AG08396 (cell line): ENCODE results near the gene ADGRG1.
"Not testable (repeated sequence)": the region's sequence is repeated elsewhere in the genome, so short reads cannot be mapped to it uniquely, and the experiment has no call there.

Experiments used
- DNase-seq: peaks from one replicate; pipeline ENCODE4 v3.0.0; 2012; ENCODE audit warnings: low spot score, mixed read lengths

The ADGRG1 gene

DNA sequence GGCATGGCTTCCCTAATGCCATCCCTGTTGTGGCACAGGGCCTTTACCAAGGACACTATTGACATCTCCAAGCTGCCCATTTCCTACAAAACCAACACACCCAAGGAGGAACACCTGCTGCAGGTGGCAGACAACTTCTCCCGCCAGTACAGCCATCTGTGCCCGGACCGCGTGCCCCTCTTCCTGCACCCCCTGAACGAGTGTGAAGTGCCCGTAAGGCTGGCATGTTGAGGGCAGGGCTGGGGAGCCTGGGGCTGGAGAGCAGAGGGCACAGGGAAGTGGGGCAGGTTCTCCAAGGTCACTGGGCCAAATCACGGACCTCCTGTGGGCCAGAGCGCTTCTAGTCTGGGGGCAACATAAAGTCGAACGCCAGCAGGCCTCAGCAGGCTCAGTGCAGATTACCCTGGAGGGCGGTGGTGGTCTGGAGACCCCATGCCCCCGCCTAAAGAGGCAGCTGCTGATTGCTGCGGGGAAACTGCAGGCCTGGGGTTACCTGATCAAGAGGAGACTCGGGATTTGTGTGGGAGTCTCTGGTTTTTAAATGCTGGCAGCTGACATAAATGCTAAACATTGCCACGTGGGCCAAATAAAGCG is 70.5 kb downstream of the ADGRG1 start:
- no peak for DNase-seq

DNA sequence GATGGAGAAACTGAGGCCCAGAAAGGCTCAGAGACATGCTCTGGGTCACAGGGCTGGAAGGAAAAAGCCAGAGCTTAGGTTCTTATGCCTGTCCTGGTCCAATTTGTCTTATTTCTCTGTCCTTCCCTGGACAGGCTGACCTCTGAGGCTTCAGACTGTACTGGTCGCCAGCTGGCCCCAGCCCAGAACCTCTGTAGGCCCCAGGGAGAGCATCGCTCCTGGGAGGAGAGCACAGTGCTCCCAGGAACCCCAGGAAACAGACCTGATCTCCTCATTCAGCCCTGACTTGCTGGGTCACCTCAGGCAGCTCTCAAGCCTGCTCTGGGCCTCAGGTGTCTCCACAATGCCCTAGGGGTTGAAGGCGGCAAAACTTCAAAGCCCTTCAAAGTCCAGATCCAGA is 71.1 kb downstream of the ADGRG1 start:
- no peak for DNase-seq

DNA sequence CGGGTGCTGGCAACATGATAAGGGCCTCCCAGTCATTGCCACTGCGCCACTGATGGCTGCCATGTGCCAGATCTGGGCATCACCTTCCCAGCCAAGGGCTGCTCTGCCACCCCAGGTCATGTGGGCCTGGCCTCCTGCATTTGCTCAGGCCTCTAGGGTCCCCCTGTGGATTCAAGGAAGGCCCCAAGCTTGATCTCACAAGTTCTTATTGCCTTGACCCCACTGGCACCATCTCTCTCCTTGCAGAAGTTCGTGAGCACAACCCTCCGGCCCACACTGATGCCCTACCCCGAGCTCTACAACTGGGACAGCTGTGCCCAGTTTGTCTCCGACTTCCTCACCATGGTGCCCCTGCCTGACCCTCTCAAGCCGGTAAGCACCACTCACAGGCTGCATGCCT is 71.5 kb downstream of the ADGRG1 start:
- no peak for DNase-seq

- no peak for DNase-seq
These were observed 72.5 kb downstream of the ADGRG1 start for GRCh38 chr16:57700781-57701551.

GRCh38 chr16:57701759-57702371 is 73.4 kb downstream of the ADGRG1 start:
- DNase-seq: no peak

DNA sequence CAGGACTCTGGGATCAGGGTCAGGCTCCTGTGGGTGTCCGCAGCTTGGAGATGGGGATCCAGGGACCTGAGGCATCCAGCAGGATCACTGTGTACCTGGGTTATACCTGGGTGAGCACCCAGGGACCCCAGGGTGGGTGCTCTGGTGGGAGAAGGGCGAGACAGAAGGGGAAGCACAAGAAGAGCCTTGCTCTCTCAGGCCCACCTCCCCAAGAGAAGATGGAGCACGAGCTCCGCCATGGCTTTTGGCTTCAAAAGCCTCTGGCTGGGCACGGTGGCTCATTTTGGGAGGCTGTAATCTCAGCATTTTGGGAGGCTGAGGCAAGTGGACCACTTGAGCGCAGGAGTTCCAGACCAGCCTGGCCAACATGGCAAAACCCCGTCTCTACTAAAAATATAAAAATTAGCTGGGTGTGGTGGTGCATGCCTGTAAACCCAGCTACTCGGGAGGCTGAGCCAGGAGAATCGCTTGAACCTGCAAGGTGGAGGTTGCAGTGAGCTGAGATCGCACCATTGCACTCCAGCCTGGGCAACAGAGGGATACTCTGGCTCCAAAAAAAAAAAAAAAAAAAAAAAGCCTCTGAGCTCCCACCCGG is 75.1 kb downstream of the ADGRG1 start:
- no peak for DNase-seq

DNA sequence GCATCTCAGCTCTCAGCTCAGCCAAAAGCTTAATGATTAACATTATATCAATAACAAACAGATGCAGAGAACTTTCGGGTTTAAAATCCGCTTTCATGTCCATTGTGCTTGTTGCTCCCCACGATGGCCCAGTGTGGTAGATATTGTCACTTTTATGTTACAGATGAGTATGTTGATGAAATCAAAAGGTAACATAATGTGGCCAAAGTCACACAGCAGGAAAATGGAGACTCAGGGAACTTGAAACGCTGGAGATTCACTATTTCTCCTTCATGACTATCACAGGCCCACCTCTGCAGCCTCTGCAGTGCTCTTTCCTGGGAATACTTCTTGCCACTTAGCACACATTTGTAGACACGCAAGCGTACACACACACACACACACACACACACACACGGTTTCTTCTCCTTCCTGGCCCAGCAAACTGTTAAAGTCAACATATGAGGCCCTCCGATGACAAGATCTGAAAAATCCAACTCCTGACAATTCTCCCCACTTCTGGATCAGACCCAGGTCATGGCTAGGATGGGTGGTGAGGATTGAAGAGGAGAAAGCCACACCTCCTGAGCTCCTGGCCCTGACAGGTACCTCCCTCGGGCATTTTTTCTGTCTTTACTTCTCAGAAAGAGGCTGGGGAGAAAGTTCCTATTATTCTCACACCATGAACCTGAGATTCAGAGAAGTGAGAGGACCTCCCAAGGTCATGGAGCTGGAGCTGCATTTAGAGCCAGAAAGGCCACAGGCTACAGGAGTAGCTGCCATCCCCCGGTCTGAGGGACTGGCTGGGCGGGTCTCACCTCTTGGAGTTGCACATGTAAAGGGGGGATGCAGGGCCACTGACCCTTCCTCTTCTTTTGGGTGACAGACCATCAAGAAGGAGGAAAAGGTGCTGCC is 75.8 kb downstream of the ADGRG1 start:
- DNase-seq: no peak

DNA sequence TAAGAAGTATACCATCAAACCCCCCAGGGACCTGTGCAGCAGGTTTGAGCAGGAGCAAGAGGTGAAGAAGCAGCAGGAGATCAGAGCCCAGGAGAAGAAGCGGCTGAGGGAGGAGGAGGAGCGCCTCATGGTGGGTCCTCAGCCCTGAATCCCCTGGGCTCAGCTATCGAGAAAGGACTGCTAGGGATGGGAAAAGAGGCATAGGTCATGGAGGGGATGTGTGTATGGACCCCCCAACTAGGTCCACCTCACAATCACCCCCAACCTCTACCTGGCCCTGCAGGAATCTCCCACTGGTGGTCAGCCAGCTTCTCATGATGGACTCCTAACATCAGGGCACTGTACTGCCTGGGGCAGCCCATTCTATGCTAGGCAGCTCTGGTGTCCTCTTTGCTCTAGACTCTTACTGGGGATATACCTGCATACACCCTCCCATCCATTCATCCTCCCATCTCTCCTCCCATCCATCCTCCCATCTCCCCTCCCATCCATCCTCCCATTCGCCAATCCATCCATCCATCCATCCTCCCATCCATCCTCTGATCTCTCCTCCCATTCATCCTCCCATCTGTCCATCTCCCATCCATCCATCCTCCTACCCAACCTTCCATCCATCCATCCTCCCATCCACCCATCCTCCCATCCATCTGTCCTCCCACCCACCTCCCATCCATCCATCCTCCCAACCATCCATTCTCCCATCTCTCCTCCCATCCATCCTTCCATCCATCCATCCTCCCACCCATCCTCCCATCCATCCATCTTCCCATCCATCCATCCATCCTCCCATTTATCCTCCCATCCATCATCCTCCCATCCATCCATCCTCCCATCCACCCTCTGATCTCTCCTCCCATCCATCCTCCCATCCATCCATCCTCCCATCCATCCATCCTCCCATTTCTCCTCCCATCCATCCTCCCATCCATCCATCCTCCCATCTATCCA is 76.7 kb downstream of the ADGRG1 start:
- no peak for DNase-seq

GRCh38 chr16:57706717-57707116 is 78.3 kb downstream of the ADGRG1 start:
- DNase-seq: no peak

DNA sequence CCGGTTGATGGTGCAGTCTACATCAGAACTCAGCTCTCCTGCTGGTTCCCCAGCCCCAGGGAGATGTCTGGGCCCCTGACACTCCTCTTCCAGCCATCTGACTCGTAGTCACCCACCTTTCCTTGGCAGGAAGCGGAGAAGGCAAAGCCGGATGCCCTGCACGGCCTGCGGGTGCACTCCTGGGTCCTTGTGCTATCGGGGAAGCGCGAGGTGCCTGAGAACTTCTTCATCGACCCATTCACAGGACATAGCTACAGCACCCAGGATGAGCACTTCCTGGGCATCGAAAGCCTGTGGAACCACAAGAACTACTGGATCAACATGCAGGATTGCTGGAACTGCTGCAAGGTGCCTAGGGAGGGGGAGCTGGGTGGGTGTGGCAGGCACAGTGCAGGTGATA is 78.9 kb downstream of the ADGRG1 start:
- DNase-seq: no peak

DNA sequence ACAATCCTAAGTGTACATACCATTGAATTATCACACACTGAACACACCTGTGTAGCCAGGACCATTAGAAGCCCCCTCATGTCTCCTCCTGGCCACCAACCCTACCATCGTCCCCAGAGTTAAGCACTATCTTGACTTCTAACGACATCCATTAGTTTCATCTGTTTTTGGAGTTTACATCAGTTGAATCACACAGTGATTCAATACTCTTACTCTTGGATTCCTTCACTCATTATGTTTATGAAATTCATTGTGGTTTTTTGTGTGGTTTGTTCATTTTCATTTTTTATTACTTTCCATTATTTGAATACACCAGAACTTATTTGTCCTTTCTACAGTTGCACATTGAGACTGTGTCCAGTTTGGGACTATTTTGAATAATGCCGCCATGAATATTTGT is 79.7 kb downstream of the ADGRG1 start:
- DNase-seq: no peak

DNA sequence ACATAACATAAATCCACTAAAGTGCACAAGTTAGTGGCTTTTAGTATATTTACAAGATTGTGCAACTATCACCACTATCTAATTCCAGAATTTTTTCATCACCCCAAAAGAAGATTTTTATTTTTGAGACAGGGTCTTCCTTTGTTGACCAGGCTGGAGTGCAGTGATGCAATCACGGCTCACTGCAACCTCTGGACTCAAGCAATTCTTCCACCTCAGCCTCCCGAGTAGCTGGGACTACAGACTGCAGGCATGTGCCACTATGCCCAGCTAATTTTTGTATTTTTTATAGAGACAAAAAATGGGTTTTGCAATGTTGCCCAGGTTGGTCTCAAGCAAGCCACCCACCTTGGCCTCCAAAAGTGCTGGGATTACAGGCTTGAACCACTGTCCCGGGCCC is 81.2 kb downstream of the ADGRG1 start:
- no peak for DNase-seq

- no peak for DNase-seq
These were observed 82.9 kb downstream of the ADGRG1 start for GRCh38 chr16:57711346-57711745.

DNA sequence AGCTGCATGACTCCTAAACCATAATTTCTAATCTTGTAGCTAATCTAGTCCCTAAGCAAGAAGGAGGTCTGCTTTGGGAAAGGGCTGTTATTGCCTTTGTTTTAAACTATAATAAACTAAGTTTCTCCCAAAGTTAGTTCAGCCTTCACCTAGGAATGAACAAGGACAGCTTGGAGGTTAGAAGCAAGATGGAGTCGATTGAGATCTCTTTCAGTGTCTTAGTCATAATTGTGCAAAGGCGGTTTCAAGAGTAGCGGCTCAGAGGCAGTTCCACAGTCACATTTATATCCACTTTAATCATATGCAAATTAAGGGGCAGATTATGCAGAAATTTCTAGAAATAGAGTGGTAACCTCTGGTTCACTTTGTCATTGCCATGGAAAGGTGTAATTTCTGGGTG is 83.6 kb downstream of the ADGRG1 start:
- no peak for DNase-seq

- DNase-seq: not testable (repeated sequence)
These were observed 84.1 kb downstream of the ADGRG1 start for GRCh38 chr16:57712569-57712968.

DNA sequence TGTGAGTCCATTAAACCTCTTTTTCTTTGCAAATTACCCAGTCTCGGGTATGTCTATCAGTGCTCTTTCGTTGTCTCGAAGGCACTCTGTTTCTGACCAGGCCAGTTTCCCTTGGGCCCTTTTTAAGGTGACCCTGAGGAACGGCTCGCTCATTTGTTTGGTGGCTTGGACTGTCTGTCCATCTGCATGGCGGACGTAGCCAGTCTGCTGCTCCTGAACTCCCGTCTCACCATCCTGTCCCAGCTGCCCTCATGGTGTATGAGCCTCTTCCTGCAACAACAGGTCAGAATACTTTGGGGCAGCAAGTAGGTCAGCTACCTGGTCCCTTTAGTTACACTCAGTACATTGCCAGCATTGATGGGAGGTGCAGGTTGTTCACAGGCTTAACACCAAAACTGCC is 85.2 kb downstream of the ADGRG1 start:
- no peak for DNase-seq

GRCh38 chr16:57714047-57714446 is 85.6 kb downstream of the ADGRG1 start:
- no peak for DNase-seq
